Large intestine (tissue), 3 donors: ENCODE data around the gene CCNF. TPM values are rescaled to one million over a fixed set of nuclear protein-coding genes. Genes with fewer than 3 reads are reported as not detected.
"Not testable (repeated sequence)": the region's sequence is repeated elsewhere in the genome, so short reads cannot be mapped to it uniquely, and the experiment has no call there.

Source experiments
- DNase-seq, 2 donors: peaks; one replicate each; pipeline versions ENCODE4 v3.0.0 to v3.0.0-alpha.2; 2013
- H3K27ac ChIP-seq: one replicate; pipeline ENCODE4 v1.5.1; 2013; ENCODE audit warnings: low read length
- H3K27me3 ChIP-seq: 2 replicates; pipeline ENCODE4 v1.6.1; 2013; ENCODE audit warnings: low read length; ENCODE audit not compliant: control insufficient read depth, insufficient read depth
- H3K36me3 ChIP-seq: 2 replicates; pipeline ENCODE4 v1.6.1; 2013; ENCODE audit warnings: low read length; ENCODE audit not compliant: control insufficient read depth, insufficient read depth
- H3K4me1 ChIP-seq: one replicate; pipeline ENCODE4 v1.6.1; 2013; ENCODE audit warnings: low read length; ENCODE audit not compliant: control insufficient read depth, insufficient read depth
- H3K4me3 ChIP-seq: one replicate; pipeline ENCODE4 v1.5.1; 2013; ENCODE audit warnings: low read length
- H3K9me3 ChIP-seq: one replicate; pipeline ENCODE4 v1.6.1; 2013; ENCODE audit warnings: mild to moderate bottlenecking, low read depth, low read length, moderate library complexity; ENCODE audit not compliant: control insufficient read depth
- WGBS: methylation state at CpG from one replicate; pipeline ENCODE4 v1.1.5; 2013; ENCODE audit warnings: low lambda C conversion rate; ENCODE audit not compliant: insufficient coverage; 5-methylcytosine and 5-hydroxymethylcytosine counted together
- polyA plus RNA-seq: library from polyadenylated mRNA; unstranded; fragments of 120-200 nt; gene quantifications from one replicate; pipeline ENCODE4 v1.2.1, GENCODE V29; 2013

The CCNF gene
- polyA plus RNA-seq, 1 donor = 6.4 TPM

- H3K9me3 ChIP-seq = no peaks in the 10 kb centered on the region
- H3K36me3 ChIP-seq = peaks cover 12% of the 10 kb centered on the region
- peak overlapping the region; percentile 40 for H3K27ac ChIP-seq
- no CpG with 5 or more reads among the region's 28 CpGs for WGBS
- peaks cover 18% of the 10 kb centered on the region for H3K4me1 ChIP-seq
- H3K27me3 ChIP-seq = no peaks in the 10 kb centered on the region
- peak in 1 of 2 donors; percentile 33 for DNase-seq
- H3K4me3 ChIP-seq = peak overlapping the region; percentile 82
Observed at GRCh38 chr16:2428051-2428783, 1.0 kb upstream of the CCNF start.

DNA sequence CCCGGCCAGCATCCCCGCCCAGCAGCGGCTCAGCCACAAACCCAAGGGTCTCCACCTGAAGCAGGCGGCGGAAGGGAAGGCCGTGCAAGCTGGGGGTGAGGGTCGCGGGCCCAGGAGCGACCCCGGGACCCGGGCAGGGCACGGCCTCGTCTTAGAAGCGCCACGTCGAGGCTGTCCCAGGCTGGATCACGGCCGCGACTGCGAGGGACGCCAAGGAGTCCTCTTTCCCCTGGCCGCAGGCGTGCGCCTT is 538 bp upstream of the CCNF start:
- no peak for DNase-seq
- Histone ChIP-seq H3K27me3 (no peaks in the 10 kb centered on the region), H3K4me3 (peak overlapping the region; percentile 82), H3K27ac (peak overlapping the region; percentile 40), H3K4me1 (peaks cover 18% of the 10 kb centered on the region), H3K9me3 (no peaks in the 10 kb centered on the region), H3K36me3 (peaks cover 15% of the 10 kb centered on the region)
- no CpG with 5 or more reads among the region's 24 CpGs for WGBS

GRCh38 chr16:2429771-2430663 is 770 bp downstream of the CCNF start:
- Histone ChIP-seq H3K9me3 (no peaks in the 10 kb centered on the region), H3K27ac (no peak overlapping the region), H3K36me3 (peaks cover 19% of the 10 kb centered on the region), H3K4me1 (peaks cover 18% of the 10 kb centered on the region), H3K27me3 (no peaks in the 10 kb centered on the region), H3K4me3 (peak overlapping the region; percentile 66)
- peak; percentile 15 to 52 for DNase-seq
- no CpG with 5 or more reads among the region's 46 CpGs for WGBS

- no peak overlapping the region for H3K4me3 ChIP-seq
- H3K36me3 ChIP-seq = peaks cover 36% of the 10 kb centered on the region
- no peaks in the 10 kb centered on the region for H3K9me3 ChIP-seq
- no peaks in the 10 kb centered on the region for H3K27me3 ChIP-seq
- DNase-seq = no peak
- no CpG with 5 or more reads among the region's 6 CpGs for WGBS
- no peak overlapping the region for H3K27ac ChIP-seq
- peaks cover 18% of the 10 kb centered on the region for H3K4me1 ChIP-seq
Observed at GRCh38 chr16:2432286-2432685, 3.0 kb downstream of the CCNF start.

DNA sequence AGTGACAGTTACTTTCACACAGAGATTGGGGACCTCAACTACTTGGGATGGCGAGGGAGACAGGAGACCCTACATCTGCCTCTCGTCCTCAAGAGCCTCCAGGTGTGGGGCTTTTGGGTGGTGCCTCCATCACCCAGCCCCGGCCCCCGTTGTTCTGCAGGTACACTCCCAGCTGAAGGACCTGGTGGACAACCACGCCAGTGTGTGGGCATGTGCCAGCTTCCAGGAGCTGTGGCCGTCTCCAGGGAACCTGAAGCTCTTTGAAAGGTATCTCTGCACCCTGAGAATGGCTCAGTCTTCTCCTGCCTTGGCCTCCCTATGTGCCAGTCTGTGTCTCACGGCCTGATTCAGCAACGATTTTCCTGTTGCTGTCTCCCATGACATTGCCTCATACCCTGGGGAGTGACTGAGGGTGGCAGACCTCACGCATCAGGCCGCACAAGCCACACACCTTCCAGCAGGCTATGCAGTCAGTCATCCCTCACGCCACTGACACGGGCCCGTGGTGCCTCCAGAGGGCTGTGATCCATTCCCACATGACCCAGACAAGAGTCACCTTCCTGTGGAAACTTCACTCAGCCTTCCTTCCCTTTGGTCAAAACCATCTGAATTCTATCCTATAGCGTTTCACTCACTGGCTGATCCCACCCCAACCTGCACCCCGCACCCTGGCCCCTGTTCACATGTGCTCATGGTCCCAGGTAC is 3.7 kb downstream of the CCNF start:
- Histone ChIP-seq H3K27me3 (no peaks in the 10 kb centered on the region), H3K27ac (no peak overlapping the region), H3K4me1 (peaks cover 17% of the 10 kb centered on the region), H3K9me3 (no peaks in the 10 kb centered on the region), H3K36me3 (peaks cover 38% of the 10 kb centered on the region), H3K4me3 (no peak overlapping the region)
- DNase-seq = no peak
- 90% methylated on average over 2 of the region's 15 CpGs for WGBS

- no CpG with 5 or more reads among the region's 4 CpGs for WGBS
- DNase-seq, H3K27me3 ChIP-seq, H3K4me1 ChIP-seq, H3K9me3 ChIP-seq, H3K4me3 ChIP-seq, H3K27ac ChIP-seq: not testable (repeated sequence)
- peaks cover 52% of the 10 kb centered on the region for H3K36me3 ChIP-seq
Observed at GRCh38 chr16:2435236-2435635, 6.0 kb downstream of the CCNF start.

- H3K4me3 ChIP-seq = no peak overlapping the region
- DNase-seq = no peak
- no peaks in the 10 kb centered on the region for H3K9me3 ChIP-seq
- no peak overlapping the region for H3K27ac ChIP-seq
- H3K27me3 ChIP-seq = no peaks in the 10 kb centered on the region
- no peaks in the 10 kb centered on the region for H3K4me1 ChIP-seq
- WGBS = no CpG with 5 or more reads among the region's 9 CpGs
- H3K36me3 ChIP-seq = peaks cover 52% of the 10 kb centered on the region
Observed at GRCh38 chr16:2436110-2436509, 6.9 kb downstream of the CCNF start.

- Histone ChIP-seq H3K9me3 (no peaks in the 10 kb centered on the region), H3K4me3 (no peak overlapping the region), H3K27ac (no peak overlapping the region), H3K27me3 (no peaks in the 10 kb centered on the region), H3K36me3 (peaks cover 49% of the 10 kb centered on the region), H3K4me1 (no peaks in the 10 kb centered on the region)
- no CpG with 5 or more reads among the region's 24 CpGs for WGBS
- DNase-seq = no peak
Observed at GRCh38 chr16:2437032-2437790, 8.0 kb downstream of the CCNF start.

DNA sequence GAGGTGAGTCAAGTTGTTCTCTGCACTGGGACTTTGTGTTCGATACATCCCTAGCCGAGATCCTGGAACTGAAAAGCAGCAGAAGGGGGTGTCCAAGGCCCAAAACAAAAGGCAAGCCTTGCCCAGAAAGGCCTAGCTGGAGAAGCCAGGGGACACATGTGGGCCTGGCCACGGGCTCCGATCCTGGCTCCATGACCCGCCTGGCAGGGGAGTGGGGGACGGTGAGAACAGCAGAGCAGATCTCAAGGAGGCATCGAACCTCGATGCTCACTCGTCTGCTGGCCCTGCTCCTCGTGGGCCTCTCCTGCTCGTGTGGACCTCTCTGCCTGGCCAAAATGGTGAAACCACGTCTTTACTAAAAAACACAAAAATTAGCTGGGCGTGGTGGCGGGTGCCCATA is 8.9 kb downstream of the CCNF start:
- Histone ChIP-seq H3K9me3 (no peaks in the 10 kb centered on the region), H3K4me1 (no peaks in the 10 kb centered on the region), H3K27me3 (no peaks in the 10 kb centered on the region), H3K4me3 (no peak overlapping the region), H3K36me3 (peaks cover 42% of the 10 kb centered on the region), H3K27ac (no peak overlapping the region)
- no peak for DNase-seq
- WGBS = no CpG with 5 or more reads among the region's 14 CpGs

DNA sequence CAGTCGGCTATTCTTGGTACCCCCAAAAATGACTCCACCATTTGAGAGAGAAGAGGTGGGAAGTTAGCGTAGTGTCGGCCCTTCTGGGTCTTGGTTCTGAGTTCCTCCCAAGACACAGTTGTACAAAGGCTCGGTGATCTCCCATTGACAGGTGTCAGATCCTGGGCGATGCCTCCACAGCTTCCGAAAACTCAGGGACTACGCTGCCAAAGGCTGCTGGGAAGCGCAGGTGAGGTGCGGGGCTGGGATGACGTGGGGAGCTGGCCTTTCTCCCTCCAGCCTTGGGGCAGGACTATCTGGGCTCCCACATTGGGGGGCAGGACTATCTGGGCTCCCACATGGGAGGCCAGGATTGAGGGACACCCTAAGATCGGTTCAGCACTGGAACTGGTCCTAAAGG is 10.4 kb downstream of the CCNF start:
- H3K27ac ChIP-seq = no peak overlapping the region

More for the DNA sequence above, 10.4 kb downstream of the CCNF start:
- DNase-seq = no peak
- no CpG with 5 or more reads among the region's 11 CpGs for WGBS
- Histone ChIP-seq H3K27me3 (no peaks in the 10 kb centered on the region), H3K4me3 (no peak overlapping the region), H3K9me3 (no peaks in the 10 kb centered on the region), H3K36me3 (peaks cover 39% of the 10 kb centered on the region), H3K4me1 (no peaks in the 10 kb centered on the region)
